ENCODE results near the gene CD27. TPM values are rescaled to one million over a fixed set of nuclear protein-coding genes. Genes with fewer than 3 reads are reported as not detected.
A peak's percentile ranks its signal among the peaks of the same experiment; 100 is the strongest.

Gene CD27
- total and polyA plus RNA-seq, 9 of the 15 experiments (the other 6 are each of a cell fraction or from before 2014, with no cell fraction given) = 0.24 TPM; not detected in 8

DNA sequence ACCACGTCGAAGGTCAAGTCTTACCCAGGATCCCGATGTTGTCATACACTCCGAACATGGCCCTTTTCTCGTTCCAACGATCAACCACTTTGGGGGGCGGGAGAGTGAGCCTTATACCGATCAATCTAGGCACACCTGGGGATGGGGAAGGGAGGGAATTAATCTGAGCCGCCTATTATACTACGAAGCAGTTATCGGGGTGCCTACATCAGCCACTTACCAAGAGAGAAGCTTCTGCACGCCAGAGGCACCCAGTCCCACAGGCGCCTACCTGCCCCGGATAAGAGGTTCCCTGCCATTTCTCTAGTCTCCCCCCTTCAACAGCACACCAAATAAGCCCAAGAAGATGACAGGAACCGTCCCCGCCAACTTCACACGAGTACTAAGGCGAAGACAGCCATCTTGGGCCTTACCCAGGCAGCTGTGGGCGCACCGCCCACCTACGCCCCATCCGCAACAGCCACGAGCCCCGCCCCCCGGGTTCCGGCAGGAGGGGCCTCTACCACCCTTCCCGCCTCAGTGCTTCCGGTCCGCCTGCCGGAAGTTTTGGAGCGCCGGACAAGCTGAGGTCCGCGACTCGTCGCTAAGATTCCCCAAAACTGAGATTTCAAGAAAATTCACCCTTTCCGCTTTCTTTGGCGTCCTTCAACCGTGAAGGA is 48.2 kb downstream of the CD27 start, which contains the start of gene MRPL51 (continued):
- TF ChIP-seq, protein P1, sequence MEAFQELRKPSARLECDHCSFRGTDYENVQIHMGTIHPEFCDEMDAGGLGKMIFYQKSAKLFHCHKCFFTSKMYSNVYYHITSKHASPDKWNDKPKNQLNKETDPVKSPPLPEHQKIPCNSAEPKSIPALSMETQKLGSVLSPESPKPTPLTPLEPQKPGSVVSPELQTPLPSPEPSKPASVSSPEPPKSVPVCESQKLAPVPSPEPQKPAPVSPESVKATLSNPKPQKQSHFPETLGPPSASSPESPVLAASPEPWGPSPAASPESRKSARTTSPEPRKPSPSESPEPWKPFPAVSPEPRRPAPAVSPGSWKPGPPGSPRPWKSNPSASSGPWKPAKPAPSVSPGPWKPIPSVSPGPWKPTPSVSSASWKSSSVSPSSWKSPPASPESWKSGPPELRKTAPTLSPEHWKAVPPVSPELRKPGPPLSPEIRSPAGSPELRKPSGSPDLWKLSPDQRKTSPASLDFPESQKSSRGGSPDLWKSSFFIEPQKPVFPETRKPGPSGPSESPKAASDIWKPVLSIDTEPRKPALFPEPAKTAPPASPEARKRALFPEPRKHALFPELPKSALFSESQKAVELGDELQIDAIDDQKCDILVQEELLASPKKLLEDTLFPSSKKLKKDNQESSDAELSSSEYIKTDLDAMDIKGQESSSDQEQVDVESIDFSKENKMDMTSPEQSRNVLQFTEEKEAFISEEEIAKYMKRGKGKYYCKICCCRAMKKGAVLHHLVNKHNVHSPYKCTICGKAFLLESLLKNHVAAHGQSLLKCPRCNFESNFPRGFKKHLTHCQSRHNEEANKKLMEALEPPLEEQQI (IDR thresholded peaks at IDR 0.05) = no peak
- TF ChIP-seq PTBP1 (IDR thresholded peaks at IDR 0.05; ENCODE audit: low read depth, low read length) (no peak), KDM4B (IDR thresholded peaks at IDR 0.05; ENCODE audit: borderline replicate concordance in 2 of 2, low read depth in 1 of 2) (peak in 1 of 2 experiments; percentile 50; a peak in 1 of 4 replicates), GABPA (tag; conservative IDR thresholded peaks at IDR 0.05; ENCODE audit: low read depth) (peak; percentile 98), EZH2 (IDR thresholded peaks at IDR 0.05; ENCODE audit: borderline replicate concordance, low read depth, low read length) (no peak), NR2F6 (CRISPR knock-in tag; IDR thresholded peaks at IDR 0.05) (no peak), ELF1 (tag; IDR thresholded peaks at IDR 0.05) (peak; percentile 78; the same call in 1 of the 2 replicates), SETDB1 (IDR thresholded peaks at IDR 0.05; ENCODE audit: low read length) (no peak), SRSF7 (optimal IDR thresholded peaks at IDR 0.05; ENCODE audit: low read depth, low read length) (no peak)
- TF ChIP-seq, protein P2, sequence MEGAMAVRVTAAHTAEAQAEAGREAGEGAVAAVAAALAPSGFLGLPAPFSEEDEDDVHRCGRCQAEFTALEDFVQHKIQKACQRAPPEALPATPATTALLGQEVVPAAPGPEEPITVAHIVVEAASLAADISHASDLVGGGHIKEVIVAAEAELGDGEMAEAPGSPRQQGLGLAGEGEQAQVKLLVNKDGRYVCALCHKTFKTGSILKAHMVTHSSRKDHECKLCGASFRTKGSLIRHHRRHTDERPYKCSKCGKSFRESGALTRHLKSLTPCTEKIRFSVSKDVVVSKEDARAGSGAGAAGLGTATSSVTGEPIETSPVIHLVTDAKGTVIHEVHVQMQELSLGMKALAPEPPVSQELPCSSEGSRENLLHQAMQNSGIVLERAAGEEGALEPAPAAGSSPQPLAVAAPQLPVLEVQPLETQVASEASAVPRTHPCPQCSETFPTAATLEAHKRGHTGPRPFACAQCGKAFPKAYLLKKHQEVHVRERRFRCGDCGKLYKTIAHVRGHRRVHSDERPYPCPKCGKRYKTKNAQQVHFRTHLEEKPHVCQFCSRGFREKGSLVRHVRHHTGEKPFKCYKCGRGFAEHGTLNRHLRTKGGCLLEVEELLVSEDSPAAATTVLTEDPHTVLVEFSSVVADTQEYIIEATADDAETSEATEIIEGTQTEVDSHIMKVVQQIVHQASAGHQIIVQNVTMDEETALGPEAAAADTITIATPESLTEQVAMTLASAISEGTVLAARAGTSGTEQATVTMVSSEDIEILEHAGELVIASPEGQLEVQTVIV (CRISPR knock-in tag; IDR thresholded peaks at IDR 0.05; ENCODE audit: borderline replicate concordance) = no peak
- TF ChIP-seq, protein P3, sequence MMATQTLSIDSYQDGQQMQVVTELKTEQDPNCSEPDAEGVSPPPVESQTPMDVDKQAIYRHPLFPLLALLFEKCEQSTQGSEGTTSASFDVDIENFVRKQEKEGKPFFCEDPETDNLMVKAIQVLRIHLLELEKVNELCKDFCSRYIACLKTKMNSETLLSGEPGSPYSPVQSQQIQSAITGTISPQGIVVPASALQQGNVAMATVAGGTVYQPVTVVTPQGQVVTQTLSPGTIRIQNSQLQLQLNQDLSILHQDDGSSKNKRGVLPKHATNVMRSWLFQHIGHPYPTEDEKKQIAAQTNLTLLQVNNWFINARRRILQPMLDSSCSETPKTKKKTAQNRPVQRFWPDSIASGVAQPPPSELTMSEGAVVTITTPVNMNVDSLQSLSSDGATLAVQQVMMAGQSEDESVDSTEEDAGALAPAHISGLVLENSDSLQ (IDR thresholded peaks at IDR 0.05) = peak; percentile 56
- TF ChIP-seq, protein P4, sequence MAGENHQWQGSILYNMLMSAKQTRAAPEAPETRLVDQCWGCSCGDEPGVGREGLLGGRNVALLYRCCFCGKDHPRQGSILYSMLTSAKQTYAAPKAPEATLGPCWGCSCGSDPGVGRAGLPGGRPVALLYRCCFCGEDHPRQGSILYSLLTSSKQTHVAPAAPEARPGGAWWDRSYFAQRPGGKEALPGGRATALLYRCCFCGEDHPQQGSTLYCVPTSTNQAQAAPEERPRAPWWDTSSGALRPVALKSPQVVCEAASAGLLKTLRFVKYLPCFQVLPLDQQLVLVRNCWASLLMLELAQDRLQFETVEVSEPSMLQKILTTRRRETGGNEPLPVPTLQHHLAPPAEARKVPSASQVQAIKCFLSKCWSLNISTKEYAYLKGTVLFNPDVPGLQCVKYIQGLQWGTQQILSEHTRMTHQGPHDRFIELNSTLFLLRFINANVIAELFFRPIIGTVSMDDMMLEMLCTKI (IDR thresholded peaks at IDR 0.05; ENCODE audit: partially characterized antibody) = no peak
- TF ChIP-seq, protein P5, sequence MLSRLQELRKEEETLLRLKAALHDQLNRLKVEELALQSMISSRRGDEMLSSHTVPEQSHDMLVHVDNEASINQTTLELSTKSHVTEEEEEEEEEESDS (CRISPR knock-in tag; IDR thresholded peaks at IDR 0.05) = no peak
- TF ChIP-seq, protein P6, sequence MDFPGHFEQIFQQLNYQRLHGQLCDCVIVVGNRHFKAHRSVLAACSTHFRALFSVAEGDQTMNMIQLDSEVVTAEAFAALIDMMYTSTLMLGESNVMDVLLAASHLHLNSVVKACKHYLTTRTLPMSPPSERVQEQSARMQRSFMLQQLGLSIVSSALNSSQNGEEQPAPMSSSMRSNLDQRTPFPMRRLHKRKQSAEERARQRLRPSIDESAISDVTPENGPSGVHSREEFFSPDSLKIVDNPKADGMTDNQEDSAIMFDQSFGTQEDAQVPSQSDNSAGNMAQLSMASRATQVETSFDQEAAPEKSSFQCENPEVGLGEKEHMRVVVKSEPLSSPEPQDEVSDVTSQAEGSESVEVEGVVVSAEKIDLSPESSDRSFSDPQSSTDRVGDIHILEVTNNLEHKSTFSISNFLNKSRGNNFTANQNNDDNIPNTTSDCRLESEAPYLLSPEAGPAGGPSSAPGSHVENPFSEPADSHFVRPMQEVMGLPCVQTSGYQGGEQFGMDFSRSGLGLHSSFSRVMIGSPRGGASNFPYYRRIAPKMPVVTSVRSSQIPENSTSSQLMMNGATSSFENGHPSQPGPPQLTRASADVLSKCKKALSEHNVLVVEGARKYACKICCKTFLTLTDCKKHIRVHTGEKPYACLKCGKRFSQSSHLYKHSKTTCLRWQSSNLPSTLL (IDR thresholded peaks at IDR 0.05) = no peak
- TF ChIP-seq, protein P7, sequence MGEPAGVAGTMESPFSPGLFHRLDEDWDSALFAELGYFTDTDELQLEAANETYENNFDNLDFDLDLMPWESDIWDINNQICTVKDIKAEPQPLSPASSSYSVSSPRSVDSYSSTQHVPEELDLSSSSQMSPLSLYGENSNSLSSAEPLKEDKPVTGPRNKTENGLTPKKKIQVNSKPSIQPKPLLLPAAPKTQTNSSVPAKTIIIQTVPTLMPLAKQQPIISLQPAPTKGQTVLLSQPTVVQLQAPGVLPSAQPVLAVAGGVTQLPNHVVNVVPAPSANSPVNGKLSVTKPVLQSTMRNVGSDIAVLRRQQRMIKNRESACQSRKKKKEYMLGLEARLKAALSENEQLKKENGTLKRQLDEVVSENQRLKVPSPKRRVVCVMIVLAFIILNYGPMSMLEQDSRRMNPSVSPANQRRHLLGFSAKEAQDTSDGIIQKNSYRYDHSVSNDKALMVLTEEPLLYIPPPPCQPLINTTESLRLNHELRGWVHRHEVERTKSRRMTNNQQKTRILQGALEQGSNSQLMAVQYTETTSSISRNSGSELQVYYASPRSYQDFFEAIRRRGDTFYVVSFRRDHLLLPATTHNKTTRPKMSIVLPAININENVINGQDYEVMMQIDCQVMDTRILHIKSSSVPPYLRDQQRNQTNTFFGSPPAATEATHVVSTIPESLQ (CRISPR knock-in tag; IDR thresholded peaks at IDR 0.05) = no peak

Data from K562 (cell line).